GM12801 (cell line): ENCODE results near the gene KRT32.

Source experiments
- CTCF ChIP-seq: IDR thresholded peaks from one replicate; pipeline ENCODE4 v1.5.1; 2011; ENCODE audit warnings: control low read depth; ENCODE audit not compliant: insufficient read length; ENCODE audit errors: extremely low read depth

Gene KRT32

GRCh38 chr17:41448506-41448905, 18.7 kb downstream of the KRT32 start:
- TF ChIP-seq CTCF, result no peak

GRCh38 chr17:41446806-41447205, 20.4 kb downstream of the KRT32 start:
- no peak for TF ChIP-seq CTCF

- no peak for TF ChIP-seq CTCF
Observed at GRCh38 chr17:41444640-41445039, 22.5 kb downstream of the KRT32 start.

- TF ChIP-seq CTCF, result no peak
Observed at GRCh38 chr17:41444186-41444585, 23.0 kb downstream of the KRT32 start.

- TF ChIP-seq CTCF, result no peak
Observed at GRCh38 chr17:41442739-41443138, 24.4 kb downstream of the KRT32 start.

GRCh38 chr17:41440531-41441033, 26.6 kb downstream of the KRT32 start, which contains the start of gene KRT38:
TSS of gene KRT38 (minus strand) at chr17:41440983. CDS start at chr17:41440921, 62 bp downstream.
- no peak for TF ChIP-seq CTCF

- TF ChIP-seq CTCF, result no peak
Observed at GRCh38 chr17:41439375-41439774, 27.8 kb downstream of the KRT32 start.

- TF ChIP-seq CTCF, result no peak
Observed at GRCh38 chr17:41437769-41438168, 29.4 kb downstream of the KRT32 start.
